Lung microvascular endothelial cell (primary cell): ENCODE measurements around the gene SMIM10L2A. TPM values are rescaled to one million over a fixed set of nuclear protein-coding genes. Genes with fewer than 3 reads are reported as not detected.
"Not testable (repeated sequence)": the region's sequence is repeated elsewhere in the genome, so short reads cannot be mapped to it uniquely, and the experiment has no call there.

Experiments
- DNase-seq, 2 donors: peaks; one replicate each; pipeline versions ENCODE4 v3.0.0 to v3.0.0-alpha.2; 2010; ENCODE audit warnings: low read depth in 2 of 2
- total RNA-seq: library from RNA; depleted of rRNA; stranded (reverse); fragments of >200 nt; gene quantifications from 2 replicates; pipeline ENCODE4 v1.2.1, GENCODE V29; 2014

Gene SMIM10L2A
- 0.40 and 0.65 TPM in 2 replicates for total RNA-seq

DNA sequence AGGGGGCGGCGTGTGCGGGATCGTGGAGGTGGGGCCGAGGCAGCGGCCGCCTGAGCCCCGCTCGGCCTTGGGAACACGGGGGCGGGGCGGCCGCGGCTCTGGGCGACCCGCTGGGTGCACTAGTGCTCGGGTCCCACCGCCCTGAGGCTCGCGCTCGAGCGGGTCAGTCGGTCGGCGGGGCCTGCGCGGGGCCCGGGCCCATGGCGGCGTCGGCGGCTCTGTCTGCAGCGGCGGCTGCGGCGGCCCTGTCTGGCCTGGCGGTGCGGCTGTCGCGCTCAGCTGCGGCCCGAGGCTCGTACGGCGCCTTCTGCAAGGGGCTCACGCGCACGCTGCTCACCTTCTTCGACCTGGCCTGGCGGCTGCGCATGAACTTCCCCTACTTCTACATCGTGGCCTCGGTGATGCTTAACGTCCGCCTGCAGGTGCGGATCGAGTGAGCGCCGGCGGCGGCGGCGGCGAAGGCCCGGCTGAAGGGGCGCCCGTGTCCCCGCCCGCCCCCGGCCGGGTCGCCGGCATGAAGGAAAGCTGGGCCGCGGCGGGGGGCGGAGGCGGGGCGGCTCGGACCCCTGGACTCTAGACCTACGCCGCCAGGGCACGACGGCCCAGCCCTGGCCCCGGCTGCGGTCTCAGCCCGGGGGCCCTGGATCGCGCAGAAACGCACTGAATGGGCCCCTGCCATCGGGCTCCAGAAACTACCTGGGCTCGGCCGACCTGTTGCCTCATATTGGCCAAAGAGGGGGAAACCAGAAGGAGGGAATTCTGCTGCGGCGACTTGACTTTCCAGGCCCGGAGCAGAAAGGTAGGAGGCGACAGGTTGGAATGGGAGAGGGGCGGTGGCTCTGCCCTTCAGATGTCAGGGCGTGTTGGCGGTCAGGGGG lies at the start of gene SMIM10L2A:
SMIM10L2A (plus strand) TSS at position 13 of the 878 bp plus-strand sequence; CDS start at position 201, 188 bp downstream.
- no peak for DNase-seq

DNA sequence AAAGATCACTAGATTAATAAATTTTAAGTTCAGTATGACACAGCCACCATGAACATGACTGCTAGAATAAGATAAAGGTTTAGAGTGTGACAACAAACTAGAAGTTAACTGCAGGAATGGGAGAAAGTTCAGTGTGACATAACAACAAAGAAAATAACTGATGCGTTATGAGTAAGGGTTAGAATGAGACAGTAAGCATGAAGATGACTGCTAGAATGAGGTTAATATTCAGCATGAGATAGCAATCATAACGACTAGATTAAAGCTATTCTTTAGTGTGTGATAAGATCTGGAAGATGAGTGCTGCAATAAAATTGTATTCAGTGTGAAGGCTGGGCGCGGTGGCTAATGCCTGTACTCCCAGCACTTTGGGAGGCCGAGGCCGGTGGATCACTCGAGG lies 48.4 kb upstream of the SMIM10L2A start:
- no peak for DNase-seq

- DNase-seq: peak; percentile 26 to 84
These were observed 39.5 kb upstream of the SMIM10L2A start for GRCh38 chrX:135382260-135382659.

DNA sequence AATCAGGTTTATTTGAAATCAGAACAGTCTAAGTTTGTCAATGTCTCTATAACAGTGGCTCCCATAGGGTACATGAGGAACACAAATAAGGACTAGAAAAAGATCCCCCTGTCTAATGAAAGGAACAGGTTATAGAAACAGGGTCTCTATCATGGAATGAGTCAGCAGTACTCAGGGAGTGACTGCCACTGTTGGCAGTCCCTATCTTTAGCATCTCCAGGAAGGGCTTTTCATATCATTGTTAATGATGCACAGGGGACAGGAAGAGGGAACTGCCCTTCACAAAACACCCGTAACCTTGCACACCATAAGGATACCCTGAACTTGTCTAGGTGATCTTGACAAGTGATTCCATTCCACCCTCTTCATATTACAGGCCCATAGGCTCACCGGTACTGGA lies 38.5 kb upstream of the SMIM10L2A start:
- DNase-seq: peak; percentile 14 to 29

DNA sequence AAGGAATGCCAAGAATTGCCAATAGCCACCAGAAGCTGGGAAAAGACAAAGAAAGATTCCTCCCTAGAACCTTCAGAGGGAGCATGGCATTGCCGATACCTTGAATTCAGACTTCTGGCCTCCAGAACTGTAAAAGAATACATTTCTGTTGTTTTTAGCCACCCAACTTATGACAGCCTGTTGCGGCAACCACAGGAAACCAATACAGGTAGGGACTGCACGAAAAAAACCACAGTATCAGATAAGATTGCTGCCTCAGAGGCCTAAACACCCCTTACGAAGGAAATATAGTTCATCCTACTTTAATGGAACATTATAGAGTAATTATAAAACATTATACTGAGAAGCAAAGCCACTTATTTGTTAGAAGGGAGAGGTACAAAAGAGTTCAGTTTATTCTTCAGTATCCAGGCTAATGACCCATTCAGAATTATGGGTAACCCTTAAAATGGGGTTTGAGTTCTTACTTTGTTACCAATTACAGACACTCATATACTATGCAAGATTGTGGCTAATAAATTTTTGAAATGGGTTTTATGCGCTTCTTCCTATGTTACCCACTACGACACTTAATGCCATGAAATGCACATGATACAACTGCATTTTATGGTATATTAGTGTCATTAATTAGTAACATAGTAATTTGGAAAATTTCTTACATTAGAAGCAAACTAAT lies 37.4 kb upstream of the SMIM10L2A start:
- no peak for DNase-seq

- no peak for DNase-seq
These were observed 32.9 kb upstream of the SMIM10L2A start for GRCh38 chrX:135388841-135389240.

DNA sequence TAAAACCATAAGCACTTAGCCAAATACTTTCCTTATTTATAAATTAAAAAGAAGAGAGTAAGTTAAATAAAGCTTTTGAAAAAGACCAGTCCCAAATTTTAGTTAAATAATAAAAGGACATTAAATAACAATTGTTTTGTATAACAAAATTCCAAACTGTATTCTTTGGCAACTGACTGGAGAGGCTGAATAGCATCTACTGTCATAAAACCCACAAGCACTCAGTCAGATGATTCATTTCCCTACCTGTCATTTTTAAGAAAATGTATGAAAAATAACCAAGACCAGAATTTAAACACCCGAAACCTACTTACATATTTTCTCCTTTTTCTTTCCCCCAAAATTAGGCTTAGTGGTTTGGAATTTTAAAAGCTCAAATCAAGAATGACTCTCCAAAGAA lies 32.5 kb upstream of the SMIM10L2A start:
- peak; percentile 23 to 41 for DNase-seq

DNA sequence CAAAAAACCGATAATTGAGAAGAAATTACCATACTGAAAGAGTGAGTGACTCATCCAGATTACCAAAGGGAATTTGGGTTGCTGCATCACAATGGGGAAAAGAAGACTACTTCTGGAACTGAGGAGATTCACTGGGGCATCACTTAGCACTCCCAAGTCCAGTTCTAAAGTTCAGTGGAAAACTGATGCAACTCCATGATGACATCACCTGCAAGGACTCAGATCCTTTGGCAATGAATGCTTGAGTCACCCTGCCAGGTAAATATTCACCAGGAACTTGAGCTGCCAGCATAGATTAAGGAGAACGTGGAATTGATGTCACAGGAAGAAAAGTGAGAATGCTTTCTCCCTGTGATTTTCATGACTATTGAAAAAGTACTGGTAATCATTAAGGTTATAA lies 32.0 kb upstream of the SMIM10L2A start:
- DNase-seq: peak; percentile 9 to 40

DNA sequence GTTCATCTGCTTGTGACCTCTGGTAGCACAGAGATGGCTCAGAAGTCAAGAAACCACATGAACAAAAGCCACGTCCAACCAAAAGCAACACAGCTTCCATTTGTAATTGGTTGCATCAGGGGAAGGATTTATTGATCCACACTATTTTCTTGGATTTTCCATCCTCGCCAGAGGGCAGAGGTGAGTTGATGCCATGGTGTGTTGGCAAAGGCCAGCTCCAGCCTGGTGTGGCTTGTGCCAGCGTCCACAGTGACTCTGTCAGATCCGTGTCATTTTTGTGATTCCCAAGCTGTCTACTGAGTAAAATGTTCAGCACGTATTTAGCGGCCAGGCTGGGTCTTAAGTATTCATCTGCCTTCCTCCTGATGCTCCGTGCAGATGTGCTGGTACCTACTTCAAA lies 30.0 kb upstream of the SMIM10L2A start:
- no peak for DNase-seq

GRCh38 chrX:135393051-135393450 lies 28.7 kb upstream of the SMIM10L2A start:
- DNase-seq: no peak

DNA sequence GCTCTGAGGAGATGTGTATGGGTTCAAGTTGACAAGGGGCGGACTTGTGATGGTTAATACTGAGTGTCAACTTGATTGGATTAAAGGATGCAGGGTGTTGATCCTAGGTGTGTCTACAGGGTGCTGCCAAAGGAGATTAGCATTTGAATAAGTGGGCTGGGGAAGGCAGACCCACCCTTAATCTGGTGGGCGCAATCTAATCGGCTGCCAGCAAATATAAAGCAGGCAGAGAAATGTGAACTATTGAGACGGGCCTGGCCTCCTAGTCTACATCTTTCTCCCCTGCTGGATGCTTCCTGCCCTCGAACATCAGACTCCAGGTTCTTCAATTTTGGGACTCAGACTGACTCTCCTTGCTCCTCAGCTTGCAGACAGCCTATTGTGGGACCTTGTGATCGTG lies 26.7 kb upstream of the SMIM10L2A start:
- DNase-seq: no peak

GRCh38 chrX:135396109-135396508 lies 25.6 kb upstream of the SMIM10L2A start:
- DNase-seq: peak; percentile 82 to 92

DNA sequence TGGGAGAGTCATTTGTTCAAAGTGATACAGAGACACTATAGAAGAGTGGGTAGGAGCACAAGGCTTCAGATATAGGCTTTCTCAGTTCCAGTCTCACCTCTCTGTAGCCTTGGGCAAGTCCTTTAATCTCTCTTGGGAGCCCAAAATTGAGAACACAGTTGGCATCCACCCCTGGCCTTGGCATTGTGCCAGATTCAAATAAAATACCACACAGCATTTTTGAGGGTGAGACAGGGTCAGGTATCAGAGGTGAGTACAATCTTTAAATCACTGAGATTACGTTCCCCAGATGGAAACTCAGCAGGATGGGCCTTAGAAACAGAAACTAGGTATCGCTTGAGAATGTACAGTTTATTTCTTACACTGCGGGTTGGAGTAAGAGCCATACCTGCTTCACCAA lies 25.2 kb upstream of the SMIM10L2A start:
- peak in 1 of 2 donors; percentile 5 for DNase-seq

GRCh38 chrX:135397652-135398051 lies 24.1 kb upstream of the SMIM10L2A start:
- no peak for DNase-seq

GRCh38 chrX:135403374-135403773 lies 18.4 kb upstream of the SMIM10L2A start:
- no peak for DNase-seq

- not testable (repeated sequence) for DNase-seq
These were observed 15.3 kb upstream of the SMIM10L2A start for GRCh38 chrX:135406428-135406827.

DNA sequence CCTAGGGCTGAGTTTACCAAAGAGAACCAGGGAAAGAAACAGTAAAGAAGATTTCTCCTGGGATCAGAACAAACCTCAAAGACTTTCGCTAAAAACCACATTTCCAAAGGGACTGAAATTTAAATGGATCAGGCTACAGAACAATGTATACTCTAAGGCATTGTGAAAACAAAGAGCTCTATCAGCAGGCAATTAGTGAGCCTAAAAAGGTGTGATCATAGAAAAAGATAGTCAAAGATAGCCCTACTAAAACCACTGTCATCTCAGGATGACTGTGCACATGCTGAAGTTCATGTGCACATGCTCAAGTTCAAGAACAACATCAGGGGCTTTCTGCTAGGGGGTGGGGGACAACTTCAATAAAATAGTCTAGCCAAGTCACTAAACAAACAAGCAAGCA lies 12.9 kb upstream of the SMIM10L2A start:
- no peak for DNase-seq

DNA sequence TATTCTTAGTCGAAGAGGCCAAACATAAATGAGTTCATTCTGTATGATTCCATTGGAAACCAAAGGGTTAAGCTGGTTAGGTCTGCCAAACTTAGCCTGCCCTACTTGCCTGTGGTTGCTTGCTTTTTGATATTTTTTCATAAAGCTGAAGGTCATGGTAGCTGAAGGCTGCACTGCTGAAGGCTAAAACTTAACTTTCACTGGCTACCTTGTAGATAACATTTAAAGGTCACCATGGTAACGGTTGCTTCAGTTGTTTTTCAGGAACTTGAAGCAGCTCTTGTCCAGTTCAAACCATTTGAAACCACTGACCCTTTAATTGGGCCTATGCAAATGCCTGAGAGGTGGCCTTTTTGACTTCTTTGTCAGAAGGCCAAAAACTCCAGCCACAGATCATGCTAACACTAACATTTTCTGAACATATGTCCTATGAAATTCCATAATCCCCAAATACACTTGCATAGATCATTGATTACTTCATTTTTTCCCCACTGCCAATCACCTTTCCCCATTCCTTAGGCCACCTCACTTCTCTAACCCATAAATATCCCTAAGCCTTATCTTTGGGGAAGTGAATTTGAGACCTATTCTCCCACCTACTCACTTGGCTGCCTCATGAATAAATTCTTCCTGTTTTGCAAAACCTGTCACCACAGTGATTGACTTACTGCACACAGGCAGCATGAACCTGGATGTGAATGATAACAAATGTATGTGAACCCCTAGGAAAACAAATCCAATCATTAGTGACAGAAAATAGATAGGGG lies 10.7 kb upstream of the SMIM10L2A start:
- peak in 1 of 2 donors; percentile 45 for DNase-seq

DNA sequence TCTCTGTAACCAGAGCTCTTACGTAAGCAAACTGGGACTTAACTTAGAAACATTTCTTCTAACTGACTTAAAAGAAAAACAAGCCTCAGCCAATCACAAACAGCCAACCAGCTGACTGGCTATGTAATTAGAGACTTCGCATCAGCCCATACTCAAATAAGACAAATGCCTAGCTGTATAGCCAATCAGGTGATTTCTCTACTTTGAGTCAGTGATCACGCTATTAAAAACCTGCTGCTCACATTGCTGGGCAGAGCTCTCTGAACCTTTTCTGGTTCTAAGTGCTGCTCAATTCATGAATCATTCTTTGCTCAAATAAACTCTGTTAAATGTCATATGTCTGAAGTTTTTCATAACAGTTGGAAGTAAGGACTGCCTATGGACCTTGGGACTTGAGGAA lies 9.9 kb upstream of the SMIM10L2A start:
- DNase-seq: no peak

DNA sequence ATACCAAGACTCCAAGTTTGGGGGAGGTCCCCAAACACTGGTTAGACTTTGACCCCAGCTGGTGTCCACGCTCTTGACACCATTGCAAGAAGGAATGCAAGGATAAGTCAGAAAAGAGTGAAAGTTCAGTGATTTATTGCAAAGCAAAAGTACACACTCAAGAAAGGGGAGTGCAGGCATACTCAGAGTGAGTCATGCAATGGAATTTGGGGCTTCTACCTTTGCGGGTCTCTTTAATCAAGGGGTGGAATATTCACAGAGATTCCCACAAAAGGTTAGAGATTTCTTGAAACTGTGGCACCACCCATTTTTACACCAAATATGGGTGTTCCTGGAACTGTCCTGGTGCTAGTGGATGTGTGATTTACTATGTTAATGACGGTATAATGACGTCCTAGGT lies 5.2 kb upstream of the SMIM10L2A start:
- no peak for DNase-seq

DNA sequence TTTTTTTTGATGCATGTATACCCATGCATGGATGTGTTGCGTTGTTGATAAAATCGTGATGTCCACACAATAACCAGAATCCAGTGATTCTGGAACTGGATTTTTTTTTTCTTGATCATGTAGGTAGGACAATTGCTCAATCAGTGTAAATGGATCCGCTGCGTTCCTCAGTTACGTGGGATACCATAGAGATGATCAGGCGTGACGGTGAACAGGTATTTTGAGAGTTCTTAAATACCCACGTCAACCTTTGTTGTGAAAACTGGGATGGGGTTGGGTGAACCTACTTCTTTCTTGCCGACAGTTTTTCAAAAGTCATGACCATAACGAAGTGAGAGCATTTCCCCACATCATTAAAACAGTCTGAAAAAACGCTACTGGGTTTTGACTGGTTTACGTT lies 913 bp upstream of the SMIM10L2A start:
- no peak for DNase-seq

GRCh38 chrX:135421537-135421931 lies 210 bp upstream of the SMIM10L2A start:
- peak; percentile 72 to 88 for DNase-seq
